Astrocyte of the cerebellum (primary cell): ENCODE results near the gene EMP2.

ENCODE experiments used
- DNase-seq: peaks from one replicate; pipeline ENCODE4 v3.0.0-alpha.2; 2011; ENCODE audit warnings: low read depth
- H3K4me3 ChIP-seq: 2 replicates; pipeline ENCODE4 v1.5.1; 2011; ENCODE audit warnings: mild to moderate bottlenecking, low read depth, low read length, moderate library complexity
- CTCF ChIP-seq: IDR thresholded peaks from 2 replicates; pipeline ENCODE4 v1.5.1; 2012; ENCODE audit warnings: low read length, low read depth, moderate library complexity, mild to moderate bottlenecking; ENCODE audit errors: missing control alignments
- in situ Hi-C: cut with HindIII; loops from 2 replicates; pipeline ENCODE4 v1.10.0; 2017; ENCODE audit warnings: low sequenced_read_pairs

EMP2 gene

GRCh38 chr16:10557750-10558149 lies 22.6 kb downstream of the EMP2 start:
- in situ Hi-C loops = no loop called here
- no peak for DNase-seq
- no peak for TF ChIP-seq CTCF
- H3K4me3 ChIP-seq = no peak overlapping the region

- no peak overlapping the region for H3K4me3 ChIP-seq
- no peak for DNase-seq
- no peak for TF ChIP-seq CTCF
- in situ Hi-C loops = no loop called here
Measured at GRCh38 chr16:10556236-10556635, 24.2 kb downstream of the EMP2 start.

GRCh38 chr16:10554569-10554968 lies 25.8 kb downstream of the EMP2 start:
- no peak for TF ChIP-seq CTCF
- in situ Hi-C loops = no loop called here

GRCh38 chr16:10552998-10553491 lies 27.4 kb downstream of the EMP2 start:
- H3K4me3 ChIP-seq = no peak overlapping the region
- TF ChIP-seq CTCF = no peak
- in situ Hi-C loops = no loop called here
- DNase-seq = no peak

More at GRCh38 chr16:10554569-10554968, 25.8 kb downstream of the EMP2 start:
- H3K4me3 ChIP-seq = no peak overlapping the region
- no peak for DNase-seq

- no peak for TF ChIP-seq CTCF
- H3K4me3 ChIP-seq = no peak overlapping the region
- no peak for DNase-seq
- in situ Hi-C loops = no loop called here
Measured at GRCh38 chr16:10552281-10552680, 28.1 kb downstream of the EMP2 start.

GRCh38 chr16:10551881-10552280 lies 28.5 kb downstream of the EMP2 start:
- TF ChIP-seq CTCF = no peak
- in situ Hi-C loops = no loop called here
- H3K4me3 ChIP-seq = no peak overlapping the region
- no peak for DNase-seq

- TF ChIP-seq CTCF = no peak
- H3K4me3 ChIP-seq = no peak overlapping the region
- in situ Hi-C loops = loop anchor here (25.0 kb wide), 2 partner anchors 89 to 189 kb away; partner anchors contain the start of gene NUBP1
- no peak for DNase-seq
Measured at GRCh38 chr16:10548404-10548803, 32.0 kb downstream of the EMP2 start.
